ENCODE measurements around the gene MMP17. TPM values are rescaled to one million over a fixed set of nuclear protein-coding genes. Genes with fewer than 3 reads are reported as not detected.

MMP17 gene
- total RNA-seq, 1 donor from 2014 or later: 16.8 TPM

DNA sequence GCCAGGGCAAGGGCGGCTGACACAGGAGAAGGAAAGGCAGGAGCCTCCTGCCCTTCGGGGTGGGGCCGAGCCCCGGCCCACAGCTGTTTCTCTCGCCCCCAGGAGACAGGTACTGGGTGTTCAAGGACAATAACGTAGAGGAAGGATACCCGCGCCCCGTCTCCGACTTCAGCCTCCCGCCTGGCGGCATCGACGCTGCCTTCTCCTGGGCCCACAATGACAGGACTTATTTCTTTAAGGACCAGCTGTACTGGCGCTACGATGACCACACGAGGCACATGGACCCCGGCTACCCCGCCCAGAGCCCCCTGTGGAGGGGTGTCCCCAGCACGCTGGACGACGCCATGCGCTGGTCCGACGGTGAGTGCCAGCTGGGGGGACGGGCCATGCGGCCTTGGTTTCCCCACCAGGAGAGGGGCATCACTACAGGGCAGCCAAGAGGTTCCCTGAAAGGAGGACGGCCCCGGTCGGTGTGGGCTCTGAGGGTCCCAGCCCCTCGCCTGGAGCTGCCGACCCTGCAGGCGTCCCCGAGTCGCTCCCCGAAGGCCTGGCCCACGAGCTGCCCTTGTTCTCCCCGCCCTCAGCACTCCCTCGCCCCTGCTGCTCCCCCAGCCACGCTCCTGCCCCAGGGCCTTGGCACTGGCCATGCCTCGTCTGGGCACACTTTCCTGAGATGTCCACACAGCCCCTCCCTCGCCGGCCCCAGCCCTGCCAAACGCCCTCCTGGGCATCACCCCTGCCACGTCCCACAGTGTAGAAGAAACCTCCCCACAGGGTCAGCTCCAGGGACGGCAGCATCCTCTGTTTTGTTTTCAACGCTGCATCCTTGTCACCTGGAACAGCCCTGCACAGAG lies 21.7 kb downstream of the MMP17 start:
- H3K27me3 ChIP-seq: no peaks in the 10 kb centered on the region
- H3K4me1 ChIP-seq: no peaks in the 10 kb centered on the region
- H3K36me3 ChIP-seq: no peaks in the 10 kb centered on the region
- no peak for TF ChIP-seq CTCF (IDR thresholded peaks at IDR 0.05)
- no peaks in the 10 kb centered on the region for H3K9me3 ChIP-seq
- DNase-seq (ENCODE audit: low spot score in 2 of 2): no peak
- no peak overlapping the region for H3K4me3 ChIP-seq
- intact Hi-C loops (cut with DNase I): no loop called here
- no peak overlapping the region for H3K27ac ChIP-seq

- DNase-seq (ENCODE audit: low spot score in 2 of 2): peak in 1 of 2 donors; percentile 73
- Histone ChIP-seq H3K27me3 (no peaks in the 10 kb centered on the region), H3K4me1 (no peaks in the 10 kb centered on the region), H3K4me3 (no peak overlapping the region), H3K36me3 (no peaks in the 10 kb centered on the region), H3K27ac (no peak overlapping the region), H3K9me3 (no peaks in the 10 kb centered on the region)
- TF ChIP-seq CTCF (IDR thresholded peaks at IDR 0.05): peak; percentile 50 to 86 (median 84)
- intact Hi-C loops (cut with DNase I): loop anchor here (1.0 kb wide), 2 partner anchors 99 to 150 kb away; no protein-coding TSS in a partner anchor
Observed at GRCh38 chr12:131850856-131851559, 22.8 kb downstream of the MMP17 start.

DNA sequence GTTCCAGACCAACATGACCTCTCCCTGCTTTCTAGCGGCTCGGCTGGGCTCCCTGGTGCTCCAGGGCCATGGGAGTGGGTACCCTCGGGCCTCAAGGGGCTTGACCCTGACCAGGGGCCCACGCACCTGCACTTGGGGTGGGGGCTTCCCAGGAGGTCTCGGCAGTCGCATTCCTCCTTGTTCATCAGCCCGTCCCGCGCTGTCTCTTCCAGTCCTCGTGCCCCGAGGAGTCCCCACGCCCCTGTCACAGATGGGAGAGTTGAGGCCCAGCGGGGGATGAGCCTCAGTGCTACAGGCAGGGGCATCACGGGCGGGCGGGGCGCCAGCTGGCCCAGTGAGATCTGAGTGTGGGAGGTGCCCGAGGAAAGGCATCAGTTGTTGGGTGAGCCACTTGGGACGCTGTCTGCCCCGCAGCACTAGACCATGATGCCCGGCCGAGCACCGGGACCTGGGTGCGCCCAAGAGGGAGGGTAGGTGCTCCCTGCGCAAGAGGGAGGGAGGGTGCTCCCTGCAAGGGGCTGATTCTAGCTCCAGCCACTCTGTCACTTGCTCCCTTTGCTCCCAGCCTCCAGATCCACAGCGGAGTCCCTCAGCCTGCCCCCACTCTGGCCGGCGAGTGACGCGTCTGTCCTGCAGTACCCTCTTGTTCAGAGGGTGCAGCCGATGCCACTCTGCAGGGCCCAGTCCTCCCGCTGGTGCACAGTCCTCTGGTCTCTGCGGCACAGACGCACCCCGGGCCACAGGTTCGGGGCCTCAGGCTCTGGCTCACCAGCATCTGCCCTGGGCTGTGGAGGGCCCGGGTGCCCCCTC lies 23.8 kb downstream of the MMP17 start:
- Histone ChIP-seq H3K27ac (no peak overlapping the region), H3K4me1 (no peaks in the 10 kb centered on the region), H3K9me3 (no peaks in the 10 kb centered on the region), H3K27me3 (no peaks in the 10 kb centered on the region), H3K4me3 (no peak overlapping the region), H3K36me3 (no peaks in the 10 kb centered on the region)
- intact Hi-C loops (cut with DNase I): loop anchor here (1.0 kb wide), 2 partner anchors 98 to 149 kb away; no protein-coding TSS in a partner anchor
- no peak for DNase-seq (ENCODE audit: low spot score in 2 of 2)
- no peak for TF ChIP-seq CTCF (IDR thresholded peaks at IDR 0.05)

GRCh38 chr12:131852551-131853299 lies 24.5 kb downstream of the MMP17 start:
- Histone ChIP-seq H3K9me3 (no peaks in the 10 kb centered on the region), H3K27ac (no peak overlapping the region), H3K4me1 (no peaks in the 10 kb centered on the region), H3K36me3 (no peaks in the 10 kb centered on the region), H3K27me3 (no peaks in the 10 kb centered on the region), H3K4me3 (no peak overlapping the region)
- intact Hi-C loops (cut with DNase I): no loop called here
- DNase-seq (ENCODE audit: low spot score in 2 of 2): no peak
- TF ChIP-seq CTCF (IDR thresholded peaks at IDR 0.05): no peak
